ENCODE data around the gene NANOGP8. TPM values are rescaled to one million over a fixed set of nuclear protein-coding genes. Genes with fewer than 3 reads are reported as not detected.

NANOGP8 gene
- total RNA-seq, 3 donors from 2014 or later = 1.1 to 1.8 TPM; not detected in 1

GRCh38 chr15:35060591-35060990 is 24.5 kb downstream of the NANOGP8 start:
- ATAC-seq (no peak), DNase-seq (no peak)
- intact Hi-C loops (cut with DNase I, micrococcal nuclease) = no loop called here
- Histone ChIP-seq H3K4me3 (no peak overlapping the region), H3K9me3 (no peaks in the 10 kb centered on the region), H3K36me3 (ENCODE audit: low read depth) (no peaks in the 10 kb centered on the region), H3K4me1 (ENCODE audit: low read depth) (no peaks in the 10 kb centered on the region)
- TF ChIP-seq, protein P1, sequence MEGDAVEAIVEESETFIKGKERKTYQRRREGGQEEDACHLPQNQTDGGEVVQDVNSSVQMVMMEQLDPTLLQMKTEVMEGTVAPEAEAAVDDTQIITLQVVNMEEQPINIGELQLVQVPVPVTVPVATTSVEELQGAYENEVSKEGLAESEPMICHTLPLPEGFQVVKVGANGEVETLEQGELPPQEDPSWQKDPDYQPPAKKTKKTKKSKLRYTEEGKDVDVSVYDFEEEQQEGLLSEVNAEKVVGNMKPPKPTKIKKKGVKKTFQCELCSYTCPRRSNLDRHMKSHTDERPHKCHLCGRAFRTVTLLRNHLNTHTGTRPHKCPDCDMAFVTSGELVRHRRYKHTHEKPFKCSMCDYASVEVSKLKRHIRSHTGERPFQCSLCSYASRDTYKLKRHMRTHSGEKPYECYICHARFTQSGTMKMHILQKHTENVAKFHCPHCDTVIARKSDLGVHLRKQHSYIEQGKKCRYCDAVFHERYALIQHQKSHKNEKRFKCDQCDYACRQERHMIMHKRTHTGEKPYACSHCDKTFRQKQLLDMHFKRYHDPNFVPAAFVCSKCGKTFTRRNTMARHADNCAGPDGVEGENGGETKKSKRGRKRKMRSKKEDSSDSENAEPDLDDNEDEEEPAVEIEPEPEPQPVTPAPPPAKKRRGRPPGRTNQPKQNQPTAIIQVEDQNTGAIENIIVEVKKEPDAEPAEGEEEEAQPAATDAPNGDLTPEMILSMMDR (IDR thresholded peaks at IDR 0.05) = no peak

DNA sequence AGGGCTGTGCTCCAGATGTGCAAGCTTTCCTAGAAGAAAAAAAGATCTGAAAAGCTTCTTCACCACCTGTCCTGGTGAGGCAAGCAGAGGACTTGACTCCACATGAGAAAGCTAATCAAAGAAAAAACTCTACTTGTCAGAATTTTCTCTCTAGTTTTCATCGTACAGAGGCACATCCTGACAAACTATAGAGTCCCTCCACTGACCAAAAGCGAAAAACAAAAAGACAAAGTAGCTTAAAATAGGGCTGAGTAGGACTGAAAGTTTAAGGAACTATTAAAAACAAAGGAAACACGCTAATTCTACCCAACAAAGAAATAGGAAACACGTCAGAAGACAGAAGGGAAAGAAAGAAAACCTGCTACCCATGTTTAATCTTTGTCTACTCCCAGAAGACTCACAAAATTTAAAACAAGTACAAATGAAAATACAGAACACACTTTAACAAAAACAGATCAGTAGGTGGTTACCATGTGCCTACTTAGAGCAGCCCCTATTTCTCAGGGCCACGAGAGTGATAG is 26.5 kb downstream of the NANOGP8 start:
- intact Hi-C loops (cut with DNase I, micrococcal nuclease) = no loop called here
- no peaks in the 10 kb centered on the region for H3K36me3 ChIP-seq (ENCODE audit: low read depth)
- no peak for ATAC-seq
- no peaks in the 10 kb centered on the region for H3K9me3 ChIP-seq
- no peaks in the 10 kb centered on the region for H3K4me1 ChIP-seq (ENCODE audit: low read depth)
- H3K4me3 ChIP-seq = no peak overlapping the region
- TF ChIP-seq, protein P1 (IDR thresholded peaks at IDR 0.05) = no peak
- no peak for DNase-seq

GRCh38 chr15:35055416-35056105 is 29.5 kb downstream of the NANOGP8 start:
- TF ChIP-seq, protein P1 (IDR thresholded peaks at IDR 0.05) = no peak
- intact Hi-C loops (cut with DNase I, micrococcal nuclease) = no loop called here
- ATAC-seq = no peak

DNA sequence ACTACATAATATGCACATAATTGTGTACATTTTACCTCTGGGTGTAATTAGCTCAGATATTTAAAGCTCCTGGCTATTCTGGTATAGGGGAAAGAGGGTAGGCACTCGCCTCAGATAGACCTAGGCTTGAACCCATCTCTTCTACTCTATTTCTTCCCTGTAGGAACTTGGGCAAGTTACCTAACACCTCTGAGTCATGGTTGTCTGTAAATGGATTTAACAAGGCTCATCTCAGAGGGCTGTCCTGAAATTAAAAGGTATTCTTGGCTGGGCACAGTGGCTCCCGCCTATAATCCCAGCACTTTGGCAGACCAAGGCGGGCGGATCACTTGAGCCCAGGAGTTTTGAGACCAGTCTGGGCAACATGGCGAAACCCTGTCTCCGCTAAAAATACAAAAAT is 30.7 kb downstream of the NANOGP8 start:
- TF ChIP-seq, protein P1 (IDR thresholded peaks at IDR 0.05) = no peak
- no peak for ATAC-seq
- Histone ChIP-seq H3K4me1 (ENCODE audit: low read depth) (no peaks in the 10 kb centered on the region), H3K9me3 (no peaks in the 10 kb centered on the region), H3K36me3 (ENCODE audit: low read depth) (no peaks in the 10 kb centered on the region), H3K4me3 (no peak overlapping the region)
- intact Hi-C loops (cut with DNase I, micrococcal nuclease) = no loop called here
- no peak for DNase-seq

More at GRCh38 chr15:35055416-35056105, 29.5 kb downstream of the NANOGP8 start:
- Histone ChIP-seq H3K4me3 (no peak overlapping the region), H3K4me1 (ENCODE audit: low read depth) (no peaks in the 10 kb centered on the region), H3K36me3 (ENCODE audit: low read depth) (no peaks in the 10 kb centered on the region), H3K9me3 (no peaks in the 10 kb centered on the region)
- DNase-seq = no peak

- H3K36me3 ChIP-seq (ENCODE audit: low read depth) = no peaks in the 10 kb centered on the region
- TF ChIP-seq, protein P1 (IDR thresholded peaks at IDR 0.05) = no peak
- no peaks in the 10 kb centered on the region for H3K9me3 ChIP-seq
- no peak overlapping the region for H3K4me3 ChIP-seq
- no peaks in the 10 kb centered on the region for H3K4me1 ChIP-seq (ENCODE audit: low read depth)
- no peak for ATAC-seq
- intact Hi-C loops (cut with DNase I, micrococcal nuclease) = no loop called here
- DNase-seq = no peak
Observed at GRCh38 chr15:35047996-35048395, 37.1 kb downstream of the NANOGP8 start.
